SK-N-SH treated with all-trans-retinoic acid at 6 μM for 48 hours (cell line): ENCODE measurements around the gene NFIL3.
"Not testable (repeated sequence)": the region's sequence is repeated elsewhere in the genome, so short reads cannot be mapped to it uniquely, and the experiment has no call there.

Source experiments
- ATAC-seq: fragments of 200-7000 bp; cut with Tn5 transposase; 3 replicates; pipeline ENCODE4 v1.9.1; 2020; ENCODE audit warnings: mild to moderate bottlenecking, moderate library complexity
- ARNTL ChIP-seq: fragments of 450-650 bp; formaldehyde crosslinking; IDR thresholded peaks from 2 replicates; pipeline ENCODE4 v1.5.0; 2020; ENCODE audit warnings: low read depth, mild to moderate bottlenecking, moderate library complexity, borderline replicate concordance
- BACH2 ChIP-seq: fragments of 250-450 bp; sonication (Bioruptor Pico); IDR thresholded peaks from 2 replicates; pipeline ENCODE4 v1.9.0; 2021; ENCODE audit warnings: mild to moderate bottlenecking, borderline replicate concordance
- CREB5 ChIP-seq: fragments of 250-450 bp; sonication (Bioruptor Pico); IDR thresholded peaks from 2 replicates; pipeline ENCODE4 v1.5.1; 2020; ENCODE audit warnings: low read depth, mild to moderate bottlenecking, moderate library complexity
- CSDC2 ChIP-seq: fragments of 250-450 bp; sonication (Bioruptor Pico); IDR thresholded peaks from 2 replicates; pipeline ENCODE4 v1.5.0; 2020; ENCODE audit warnings: mild to moderate bottlenecking, moderate library complexity
- CSRNP3 ChIP-seq: fragments of 250-450 bp; sonication (Bioruptor Pico); IDR thresholded peaks from 2 replicates; pipeline ENCODE4 v1.5.1; 2021; ENCODE audit warnings: mild to moderate bottlenecking, moderate library complexity
- GLIS3 ChIP-seq: fragments of 250-450 bp; sonication (Bioruptor Pico); IDR thresholded peaks from 2 replicates; pipeline ENCODE4 v1.5.0; 2020; ENCODE audit warnings: mild to moderate bottlenecking, moderate library complexity
- ISL1 ChIP-seq: fragments of 250-450 bp; sonication (Bioruptor Pico); IDR thresholded peaks from 2 replicates; pipeline ENCODE4 v2.1.2; 2022; ENCODE audit warnings: mild to moderate bottlenecking, moderate library complexity
- OSR1 ChIP-seq: fragments of 250-450 bp; sonication (Bioruptor Pico); IDR thresholded peaks from 2 replicates; pipeline ENCODE4 v1.8.0; 2022; ENCODE audit warnings: moderate library complexity, mild to moderate bottlenecking, inconsistent platforms
- POU6F1 ChIP-seq: fragments of 250-450 bp; sonication (Bioruptor Pico); IDR thresholded peaks from 2 replicates; pipeline ENCODE4 v1.8.0; 2021; ENCODE audit warnings: low read depth, mild to moderate bottlenecking, moderate library complexity, borderline replicate concordance
- PPARA ChIP-seq: fragments of 250-450 bp; sonication (Bioruptor Pico); IDR thresholded peaks from 2 replicates; pipeline ENCODE4 v1.5.0; 2020; ENCODE audit warnings: mild to moderate bottlenecking, borderline replicate concordance
- RARB ChIP-seq: fragments of 250-450 bp; sonication (Bioruptor Pico); IDR thresholded peaks from 2 replicates; pipeline ENCODE4 v1.8.0; 2021; ENCODE audit warnings: mild to moderate bottlenecking, moderate library complexity
- SNAI2 ChIP-seq: fragments of 250-450 bp; sonication (Bioruptor Pico); IDR thresholded peaks from 2 replicates; pipeline ENCODE4 v1.5.0; 2020; ENCODE audit warnings: mild to moderate bottlenecking, moderate library complexity
- TCF4 ChIP-seq: fragments of 250-450 bp; sonication (Bioruptor Pico); IDR thresholded peaks from 2 replicates; pipeline ENCODE4 v1.8.0; 2021; ENCODE audit warnings: mild to moderate bottlenecking, moderate library complexity, borderline replicate concordance
- TOX ChIP-seq: fragments of 250-450 bp; sonication (Bioruptor Pico); IDR thresholded peaks from 2 replicates; pipeline ENCODE4 v1.8.0; 2021; ENCODE audit warnings: mild to moderate bottlenecking, moderate library complexity, borderline replicate concordance
- ZC3H10 ChIP-seq: fragments of 250-450 bp; sonication (Bioruptor Pico); IDR thresholded peaks from 2 replicates; pipeline ENCODE4 v1.5.1; 2021; ENCODE audit warnings: mild to moderate bottlenecking, moderate library complexity
- ZFP3 ChIP-seq: fragments of 250-450 bp; sonication (Bioruptor Pico); IDR thresholded peaks from 2 replicates; pipeline ENCODE4 v1.5.0; 2020; ENCODE audit warnings: mild to moderate bottlenecking, moderate library complexity
- ZFP30 ChIP-seq: fragments of 450-650 bp; formaldehyde crosslinking; IDR thresholded peaks from 2 replicates; pipeline ENCODE4 v1.5.0; 2022; ENCODE audit warnings: mild to moderate bottlenecking, moderate library complexity
- ZNF565 ChIP-seq: fragments of 450-650 bp; formaldehyde crosslinking; conservative IDR thresholded peaks from 2 replicates; pipeline ENCODE4 v1.5.0; 2020; ENCODE audit warnings: low read depth, mild to moderate bottlenecking, moderate library complexity
- ZNF70 ChIP-seq: fragments of 450-650 bp; formaldehyde crosslinking; IDR thresholded peaks from 2 replicates; pipeline ENCODE4 v1.5.0; 2020; ENCODE audit warnings: mild to moderate bottlenecking, moderate library complexity
- ZNF8 ChIP-seq: fragments of 450-650 bp; formaldehyde crosslinking; IDR thresholded peaks from 2 replicates; pipeline ENCODE4 v1.5.0; 2020; ENCODE audit warnings: mild to moderate bottlenecking, moderate library complexity

NFIL3 gene

GRCh38 chr9:91379426-91379825, 44.2 kb downstream of the NFIL3 start:
- ATAC-seq = no peak
- TF ChIP-seq ARNTL (CRISPR knock-in tag) (no peak), RARB (no peak), ZNF565 (CRISPR knock-in tag) (no peak), ZC3H10 (CRISPR knock-in tag) (no peak), ZFP3 (CRISPR knock-in tag) (no peak), GLIS3 (CRISPR knock-in tag) (no peak), TCF4 (CRISPR knock-in tag) (no peak), TOX (CRISPR knock-in tag) (no peak), CREB5 (CRISPR knock-in tag) (no peak), POU6F1 (CRISPR knock-in tag) (no peak), SNAI2 (no peak), CSDC2 (CRISPR knock-in tag) (no peak), OSR1 (CRISPR knock-in tag) (no peak), CSRNP3 (CRISPR knock-in tag) (no peak), ISL1 (no peak), PPARA (CRISPR knock-in tag) (no peak), ZNF8 (CRISPR knock-in tag) (no peak)

- peak; percentile 83 for TF ChIP-seq ISL1
- no peak for TF ChIP-seq CSRNP3 (CRISPR knock-in tag)
- TF ChIP-seq TCF4 (CRISPR knock-in tag) = peak; percentile 64; the same call in 1 of the 2 replicates
- peak; percentile 76 for ATAC-seq
Measured at GRCh38 chr9:91378695-91379127, 44.9 kb downstream of the NFIL3 start.

GRCh38 chr9:91378054-91378453, 45.6 kb downstream of the NFIL3 start:
- ATAC-seq = not testable (repeated sequence)

DNA sequence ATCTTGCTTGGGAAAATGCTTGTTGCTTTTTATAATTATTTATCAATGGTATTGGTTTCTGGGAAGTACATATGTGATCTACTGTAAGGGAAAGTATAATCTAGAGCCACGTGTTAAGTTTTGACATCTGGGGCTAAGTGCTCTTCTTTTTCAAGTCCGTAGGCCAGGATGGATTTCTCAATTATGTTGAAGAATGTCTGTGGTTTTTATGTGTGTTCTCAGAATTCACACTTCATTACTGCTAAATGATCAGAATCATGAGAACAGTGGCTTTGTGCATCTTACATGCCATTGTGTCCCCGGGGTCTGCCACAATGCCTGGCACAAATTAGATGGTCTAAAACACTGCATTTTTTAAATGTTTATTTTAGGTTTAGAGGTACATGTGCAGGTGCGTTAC, 47.4 kb downstream of the NFIL3 start:
- ATAC-seq = no peak
- TF ChIP-seq ISL1 (no peak), ZC3H10 (CRISPR knock-in tag) (no peak), SNAI2 (no peak), GLIS3 (CRISPR knock-in tag) (no peak), ZFP3 (CRISPR knock-in tag) (no peak), CSRNP3 (CRISPR knock-in tag) (no peak), BACH2 (CRISPR knock-in tag) (no peak), CREB5 (CRISPR knock-in tag) (no peak), RARB (no peak), ZFP30 (CRISPR knock-in tag) (no peak), ZNF70 (CRISPR knock-in tag) (no peak)
